DND-41 (cell line): Measurements from ENCODE around the gene VPS4A.

Experiments used
- CTCF ChIP-seq: IDR thresholded peaks from 2 replicates; pipeline ENCODE4 v1.5.1; 2012; ENCODE audit warnings: borderline replicate concordance, low read length, moderate library complexity, mild to moderate bottlenecking; ENCODE audit not compliant: poor library complexity, severe bottlenecking; ENCODE audit errors: extremely low read depth
- EZH2 ChIP-seq: IDR thresholded peaks from 3 replicates; pipeline ENCODE4 v1.6.1; 2012; ENCODE audit warnings: borderline replicate concordance, low read depth, mild to moderate bottlenecking, moderate library complexity, low read length, inconsistent platforms; ENCODE audit not compliant: severe bottlenecking

- TF ChIP-seq EZH2 (no peak), CTCF (peak; percentile 87)
Measured at GRCh38 chr16:69339289-69340094, 28.3 kb downstream of the VPS4A start, which contains the start of the genes COG8 and NIP7.
